Measurements from ENCODE around the gene YJEFN3.

The YJEFN3 gene

GRCh38 chr19:19528721-19529490 lies at the start of gene YJEFN3:
Gene YJEFN3 (plus strand): TSS chr19:19528911. CDS start chr19:19528933, 22 bp downstream.
- no peak for DNase-seq

GRCh38 chr19:19480688-19481087 lies 48.0 kb upstream of the YJEFN3 start:
- DNase-seq, result no peak

GRCh38 chr19:19482809-19483596 lies 45.7 kb upstream of the YJEFN3 start:
- DNase-seq, result no peak

- no peak for DNase-seq
These were observed 43.3 kb upstream of the YJEFN3 start for GRCh38 chr19:19485161-19485997.

- no peak for DNase-seq
These were observed 42.8 kb upstream of the YJEFN3 start for GRCh38 chr19:19485998-19486290.

- DNase-seq, result no peak
These were observed 42.2 kb upstream of the YJEFN3 start for GRCh38 chr19:19486343-19487076.

GRCh38 chr19:19487077-19487949 lies 41.4 kb upstream of the YJEFN3 start:
- peak; percentile 19 for DNase-seq

GRCh38 chr19:19487950-19488874 lies 40.5 kb upstream of the YJEFN3 start:
- DNase-seq, result no peak

- DNase-seq, result peak; percentile 69
These were observed 39.6 kb upstream of the YJEFN3 start for GRCh38 chr19:19488875-19489690.

GRCh38 chr19:19489804-19490204 lies 38.9 kb upstream of the YJEFN3 start:
- no peak for DNase-seq

- DNase-seq, result peak; percentile 61
These were observed 38.3 kb upstream of the YJEFN3 start for GRCh38 chr19:19490214-19490968.

- no peak for DNase-seq
These were observed 37.2 kb upstream of the YJEFN3 start for GRCh38 chr19:19491321-19492025.

GRCh38 chr19:19492026-19492610 lies 36.6 kb upstream of the YJEFN3 start:
- DNase-seq, result no peak

GRCh38 chr19:19493841-19494546 lies 34.7 kb upstream of the YJEFN3 start:
- no peak for DNase-seq

- no peak for DNase-seq
These were observed 32.8 kb upstream of the YJEFN3 start for GRCh38 chr19:19495614-19496603.
